HG03039 (cell line): ENCODE measurements around the gene PAOX.
"Not testable (repeated sequence)": the region's sequence is repeated elsewhere in the genome, so short reads cannot be mapped to it uniquely, and the experiment has no call there.

Experiments used
- ATAC-seq: cut with Tn5 transposase; IDR thresholded peaks from one replicate; pipeline ENCODE4 v1.9.1; 2021; ENCODE audit warnings: mild to moderate bottlenecking, moderate library complexity; ENCODE audit not compliant: unreplicated experiment

PAOX gene

DNA sequence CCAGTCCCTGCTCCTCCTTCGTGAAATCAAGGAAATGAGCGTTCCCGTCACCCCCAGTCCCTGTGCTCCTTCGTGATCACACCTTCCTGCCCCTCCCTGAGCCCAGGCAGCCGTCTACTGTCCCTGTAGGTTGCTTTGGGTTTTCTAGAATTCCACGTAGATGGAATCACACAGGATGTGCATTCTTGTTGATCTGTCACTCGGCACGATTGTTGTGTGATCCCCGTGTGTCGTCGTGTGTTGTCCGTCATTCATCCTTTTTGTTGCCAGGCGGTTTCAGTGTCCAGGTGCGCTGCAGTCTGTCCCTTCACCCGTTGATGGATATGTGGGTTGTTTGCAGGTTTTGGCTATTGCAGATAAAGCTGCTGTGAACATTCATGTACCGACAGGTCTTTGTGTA lies 24.3 kb downstream of the PAOX start:
- ATAC-seq, result no peak

DNA sequence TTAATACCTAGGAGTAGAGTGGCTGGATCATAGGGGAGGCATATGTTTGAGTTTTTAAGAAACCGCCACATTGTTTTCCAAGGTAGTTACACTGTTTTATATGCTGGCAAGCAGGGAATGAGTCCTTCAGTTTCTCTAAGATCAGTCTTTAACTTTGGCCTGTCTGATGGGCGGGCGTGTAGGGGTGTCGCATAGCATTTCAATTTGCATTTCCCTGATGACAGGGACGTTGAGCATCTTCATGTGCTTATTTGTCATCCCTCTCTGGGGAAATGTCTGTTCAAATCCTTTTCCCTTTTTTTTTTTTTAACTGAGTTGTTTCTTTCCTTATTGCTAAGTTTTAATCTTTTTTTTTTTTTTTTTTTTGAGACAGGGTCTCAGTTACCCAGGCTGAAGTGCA lies 24.7 kb downstream of the PAOX start:
- ATAC-seq, result no peak

DNA sequence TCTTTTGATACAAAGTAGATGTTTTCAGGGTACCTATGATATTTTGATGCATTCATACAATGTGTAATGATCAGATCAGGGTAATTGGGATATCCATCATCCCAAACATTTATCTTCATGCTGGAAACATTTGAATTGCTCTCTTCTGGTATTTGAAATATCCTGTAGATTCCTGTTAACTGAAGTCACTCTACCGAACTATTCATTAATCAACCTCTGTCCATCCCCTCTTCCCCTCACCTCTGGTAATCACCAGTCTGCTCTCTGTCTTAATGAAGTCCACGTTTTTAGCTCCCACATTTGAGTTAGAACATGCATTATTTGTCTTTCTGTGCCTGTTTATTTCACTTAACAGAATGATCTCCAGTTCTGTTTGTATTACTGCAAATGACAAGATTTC lies 26.2 kb downstream of the PAOX start:
- no peak for ATAC-seq

DNA sequence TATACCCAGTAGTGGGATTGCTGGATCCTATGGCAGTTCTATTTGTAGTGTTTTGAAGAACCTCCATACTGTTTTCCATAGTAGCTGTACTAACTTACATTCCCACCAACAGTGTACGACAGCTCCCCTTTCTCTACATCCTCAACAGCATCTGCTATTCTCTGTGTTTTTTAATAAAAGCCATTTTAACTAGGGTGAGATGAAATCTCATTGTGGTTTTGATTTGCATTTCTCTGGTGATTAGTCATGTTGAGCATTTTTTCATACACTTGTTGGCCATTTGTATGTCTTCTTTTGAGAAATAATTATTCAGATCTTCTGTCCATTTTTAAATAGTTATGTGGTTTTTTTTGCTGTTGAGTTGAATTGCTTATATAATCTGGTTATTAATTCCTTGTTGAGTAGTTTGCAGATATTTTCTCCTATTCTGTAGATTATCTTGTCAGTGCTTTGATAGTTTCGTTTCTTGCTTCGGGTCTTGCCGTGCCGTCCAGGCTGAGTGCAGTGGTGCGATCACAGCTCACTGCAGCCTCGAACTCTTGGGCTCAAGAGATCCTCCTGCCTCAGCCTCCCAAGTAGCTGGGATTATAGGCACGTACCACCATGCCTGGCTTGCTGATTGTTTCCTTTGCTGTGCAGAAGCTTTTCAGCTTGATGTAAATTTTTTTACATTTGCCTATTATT lies 26.9 kb downstream of the PAOX start:
- no peak for ATAC-seq

DNA sequence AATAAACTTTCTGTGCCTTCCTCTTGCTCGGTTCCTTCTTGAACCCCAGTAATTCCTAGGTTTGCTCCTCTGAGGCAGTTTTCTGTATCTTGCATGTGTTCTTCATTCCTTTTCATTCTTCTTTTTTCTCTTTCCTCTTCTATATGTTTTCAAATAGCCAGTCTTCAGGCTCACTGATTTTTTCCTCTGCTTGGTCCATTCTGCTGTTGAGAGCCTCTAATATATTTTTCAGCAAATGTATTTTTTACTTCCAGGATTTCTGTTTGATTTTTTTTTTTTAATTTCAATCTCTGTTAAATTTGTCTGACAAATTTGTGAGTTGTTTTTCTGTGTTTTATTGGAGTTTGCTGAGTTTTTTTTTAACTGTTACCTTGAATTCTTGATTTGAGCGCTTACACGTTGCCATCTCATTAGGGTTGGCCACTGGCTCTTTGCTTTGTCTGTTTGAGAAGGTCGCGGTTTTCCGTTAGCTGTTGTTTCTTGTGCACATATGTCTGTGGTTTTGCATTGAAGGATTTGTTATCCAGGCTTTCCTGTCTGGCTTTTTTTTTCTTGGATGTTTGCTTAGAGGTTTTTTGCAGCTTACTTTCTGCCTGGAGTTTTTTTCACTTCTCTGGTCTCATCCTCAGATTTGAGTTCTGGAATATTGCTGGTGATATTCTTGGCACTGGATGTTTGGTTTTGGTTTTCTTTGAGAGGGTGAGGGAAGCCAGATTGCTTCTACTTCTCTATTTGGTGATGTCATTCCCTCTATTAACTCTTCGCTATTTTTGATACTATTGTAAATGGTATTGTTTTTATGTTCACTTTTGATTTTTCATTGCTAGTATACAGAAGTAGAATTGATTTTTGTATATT lies 32.7 kb downstream of the PAOX start:
- ATAC-seq, result no peak

DNA sequence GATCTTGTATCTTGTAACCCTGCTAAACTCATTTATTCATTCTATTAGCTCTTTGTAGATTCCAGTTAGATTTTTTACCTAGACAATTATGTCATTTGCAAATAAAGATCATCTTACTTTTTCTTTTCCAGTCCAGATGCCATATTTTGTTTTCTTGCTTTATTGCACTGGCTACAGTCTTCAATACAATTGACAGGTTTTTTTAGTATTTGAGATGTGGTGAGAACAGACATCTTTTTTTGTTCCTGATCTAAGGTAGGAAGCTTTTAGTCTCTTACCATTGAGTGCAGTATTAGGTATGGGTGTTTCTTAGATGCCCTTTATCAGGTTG lies 33.3 kb downstream of the PAOX start:
- no peak for ATAC-seq

DNA sequence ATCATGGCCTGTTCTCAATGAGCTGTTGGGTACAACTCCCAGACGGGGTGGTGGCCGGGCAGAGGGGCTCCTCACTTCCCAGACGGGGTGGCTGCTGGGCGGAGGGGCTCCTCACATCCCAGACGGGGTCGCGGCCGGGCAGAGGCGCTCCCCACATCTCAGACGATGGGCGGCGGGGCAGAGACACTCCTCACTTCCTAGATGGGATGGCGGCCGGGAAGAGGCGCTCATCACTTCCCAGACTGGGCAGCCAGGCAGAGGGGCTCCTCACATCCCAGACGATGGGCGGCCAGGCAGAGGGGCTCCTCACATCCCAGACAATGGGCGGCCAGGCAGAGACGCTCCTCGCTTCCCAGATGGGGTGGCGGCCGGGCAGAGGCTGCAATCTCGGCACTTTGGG lies 35.3 kb downstream of the PAOX start:
- not testable (repeated sequence) for ATAC-seq

DNA sequence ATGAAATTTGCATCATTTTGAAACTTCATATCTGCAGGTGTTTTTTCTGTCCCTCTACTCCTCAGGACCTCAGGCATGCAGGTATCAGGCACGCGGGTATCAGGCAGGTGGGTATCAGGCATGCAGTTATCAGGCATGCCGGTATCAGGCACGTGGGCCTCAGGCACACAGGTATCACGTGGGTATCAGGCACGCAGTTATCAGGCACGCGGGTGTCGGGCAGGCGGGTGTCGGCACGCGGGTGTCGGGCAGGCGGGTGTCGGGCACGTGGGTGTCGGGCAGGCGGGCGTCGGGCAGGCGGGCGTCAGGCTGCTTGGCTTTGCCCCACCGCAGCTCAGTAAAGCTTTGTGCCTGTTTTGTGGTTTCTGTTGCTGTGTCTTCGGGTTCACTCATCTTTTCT lies 36.7 kb downstream of the PAOX start:
- ATAC-seq, result no peak

DNA sequence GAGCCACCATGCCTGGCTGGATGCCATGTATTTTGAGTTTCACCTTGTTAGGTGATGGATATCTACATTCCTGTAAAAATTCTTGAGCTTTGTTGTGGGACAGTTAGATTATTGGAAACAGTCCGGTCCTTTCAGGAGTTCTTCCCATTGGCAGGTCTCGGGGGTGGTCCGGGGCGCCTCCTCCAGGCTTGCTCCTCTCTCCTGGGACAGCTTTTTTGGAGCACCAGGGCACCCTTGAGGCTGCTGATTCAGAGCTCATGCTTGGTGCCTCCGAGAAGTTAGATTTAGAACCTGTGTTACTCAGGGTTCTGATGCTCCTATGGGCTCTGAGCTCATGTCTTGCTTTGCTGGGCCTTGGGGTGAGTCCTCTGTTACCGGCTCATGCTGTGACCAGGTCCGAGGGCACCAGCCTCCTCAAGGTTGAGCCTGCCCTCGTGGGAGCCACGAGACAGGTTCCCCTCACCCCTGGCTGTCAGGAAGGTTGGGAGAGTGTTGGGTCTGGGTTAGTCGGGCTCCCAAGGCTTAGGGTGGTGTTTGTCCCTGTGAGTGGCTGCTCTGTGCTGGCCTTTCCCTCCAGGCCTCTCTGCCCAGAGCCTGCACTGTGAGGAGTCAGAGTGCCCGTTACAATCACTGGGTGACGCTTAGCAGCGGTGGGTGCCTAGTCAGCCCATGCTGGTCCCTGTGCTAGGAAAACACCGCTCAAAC lies 39.4 kb downstream of the PAOX start:
- no peak for ATAC-seq

DNA sequence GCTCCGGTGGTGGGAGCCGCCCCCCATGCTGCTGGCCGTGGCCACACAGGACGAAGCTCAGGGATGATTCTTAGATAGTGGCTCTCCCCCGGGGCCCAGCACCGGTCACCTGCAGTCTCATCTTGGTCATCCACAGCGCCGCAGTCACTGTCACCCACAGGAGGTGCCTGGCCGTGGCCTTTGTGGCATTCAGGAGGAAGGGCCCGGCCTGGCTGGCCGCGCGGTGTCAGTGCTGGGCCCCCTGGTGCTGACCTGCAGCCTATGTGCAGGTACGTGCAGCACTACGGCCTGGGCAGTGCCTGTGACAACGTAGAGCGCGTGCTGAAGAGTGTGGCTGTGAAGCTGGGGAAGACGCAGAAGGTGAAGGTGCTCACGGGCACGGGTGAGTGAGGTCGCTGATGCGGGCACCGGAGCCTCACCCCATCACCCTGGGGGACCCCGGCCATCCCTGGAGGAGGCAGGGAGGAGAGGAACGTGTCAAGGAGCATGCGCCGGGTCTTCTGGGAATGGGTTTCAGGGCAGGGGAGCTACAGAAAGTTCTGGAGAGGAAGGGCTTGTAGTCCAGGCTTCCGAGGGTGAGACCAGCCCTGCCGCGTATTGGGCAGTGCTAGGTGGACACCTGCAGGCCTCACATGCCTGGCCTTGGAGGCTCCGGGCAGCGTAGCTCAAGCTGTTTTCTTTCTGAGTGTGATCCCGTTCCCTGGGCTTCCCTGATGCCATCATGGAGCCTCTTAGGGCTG lies 40.3 kb downstream of the PAOX start:
- ATAC-seq, result no peak

DNA sequence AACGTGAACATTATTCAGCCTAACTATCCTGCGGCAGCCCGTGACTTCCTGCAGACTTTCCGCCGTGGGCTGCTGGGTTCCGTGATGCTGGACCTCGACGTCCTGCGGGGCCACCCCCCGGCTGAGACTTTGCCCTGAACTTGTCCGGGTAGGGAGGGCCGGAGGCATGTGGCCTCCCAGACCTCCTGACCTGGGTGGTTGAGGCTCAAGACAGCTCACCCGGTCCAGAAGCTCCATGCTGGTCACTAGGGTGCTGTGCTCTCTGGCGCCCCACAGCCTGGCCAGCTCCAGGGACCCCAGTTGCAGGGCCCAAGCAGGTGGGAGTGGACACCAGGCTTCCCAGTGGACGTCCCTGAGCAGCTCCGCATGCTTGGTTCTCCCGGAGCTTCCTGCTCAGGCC lies 41.0 kb downstream of the PAOX start:
- no peak for ATAC-seq

DNA sequence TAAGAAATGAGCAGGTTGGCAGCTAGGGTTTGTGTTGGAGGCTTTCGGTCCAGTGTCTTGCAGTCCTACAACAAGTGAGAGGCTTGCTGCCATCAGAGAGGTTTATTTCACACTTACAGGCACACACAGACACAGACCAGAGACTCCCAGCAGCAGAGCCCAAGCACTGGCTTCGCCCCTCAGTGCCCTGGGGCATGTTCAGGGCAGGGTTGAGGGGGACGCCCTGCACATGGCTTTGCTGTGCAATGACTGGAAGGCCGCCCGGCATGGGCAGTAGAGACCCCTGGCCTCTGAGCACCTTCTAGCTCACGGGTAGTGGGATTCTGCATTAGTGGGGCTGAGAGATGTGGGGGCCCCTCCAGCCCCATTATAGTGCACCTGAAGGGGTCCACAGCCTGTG lies 41.5 kb downstream of the PAOX start:
- no peak for ATAC-seq

DNA sequence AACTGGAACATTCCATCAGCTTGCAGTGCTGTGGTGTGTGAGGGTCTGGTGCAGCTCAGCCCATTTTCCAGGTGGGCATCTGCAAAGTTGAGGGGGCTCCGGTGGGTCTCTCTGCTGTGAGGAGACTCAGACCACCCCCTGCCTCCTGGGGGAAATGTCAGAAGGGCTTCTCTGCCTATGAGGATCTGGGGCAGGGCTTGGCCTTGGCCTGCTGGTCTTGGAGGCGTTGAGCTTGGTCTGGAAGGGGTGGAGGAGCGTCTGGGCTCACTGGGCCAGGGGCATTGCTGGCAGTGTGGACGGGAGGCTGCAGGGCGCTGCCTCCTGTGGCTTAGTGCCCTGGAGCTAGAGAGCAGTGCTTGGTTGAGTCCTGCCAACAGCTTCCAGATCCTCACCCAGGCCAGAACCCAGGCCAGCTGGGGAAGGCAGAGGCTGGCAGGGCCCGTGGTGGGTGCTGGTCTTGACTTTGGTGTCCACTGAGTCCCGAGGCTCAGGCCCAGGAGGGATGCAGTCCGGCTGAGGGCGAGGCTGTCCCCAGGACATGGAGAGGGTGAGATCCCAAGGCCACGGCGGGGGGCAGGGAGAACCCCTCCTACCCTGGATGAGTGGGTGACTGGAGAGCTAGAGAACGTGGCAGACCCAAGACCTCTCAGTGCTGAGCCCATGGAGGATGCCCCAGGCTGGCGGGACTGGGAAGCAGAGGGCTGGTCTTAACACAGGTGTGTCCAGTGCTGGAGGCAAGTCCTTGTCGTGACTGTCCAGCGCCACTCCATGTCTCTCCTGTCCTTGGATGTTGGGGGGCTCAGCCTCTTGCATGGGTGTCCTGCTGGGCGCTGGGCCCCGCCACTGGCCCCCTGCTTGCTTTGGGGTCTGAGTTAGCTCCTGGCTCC lies 42.5 kb downstream of the PAOX start:
- ATAC-seq, result no peak

DNA sequence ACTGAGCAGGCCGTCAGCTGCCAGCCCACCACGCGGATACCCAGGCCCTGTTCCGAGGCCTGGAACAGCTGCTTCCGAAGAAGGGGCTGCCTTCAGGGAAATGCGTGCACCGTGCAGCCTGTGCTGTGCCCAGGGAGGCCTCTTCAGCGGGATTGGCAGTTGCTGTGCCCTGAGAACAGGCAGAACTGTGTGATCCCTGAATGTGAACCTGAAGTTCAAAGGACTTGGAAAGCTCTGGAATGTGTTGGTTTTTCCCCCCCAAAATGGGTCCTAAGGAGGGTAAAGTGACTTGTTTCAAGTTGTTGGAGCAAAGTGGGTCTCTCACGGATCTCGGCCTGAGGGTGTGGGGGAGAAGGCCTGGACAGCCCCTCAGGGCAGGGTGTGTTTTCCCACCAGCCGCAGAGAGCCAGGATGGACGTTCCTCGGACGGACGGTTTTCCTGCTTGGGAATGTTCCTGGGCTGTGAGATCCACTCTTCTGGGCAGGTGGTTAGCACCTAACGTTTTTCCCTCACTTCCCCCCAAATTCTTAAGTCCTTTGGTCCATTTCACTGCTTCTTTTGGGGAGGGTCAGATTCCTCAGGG lies 43.3 kb downstream of the PAOX start:
- ATAC-seq, result no peak

DNA sequence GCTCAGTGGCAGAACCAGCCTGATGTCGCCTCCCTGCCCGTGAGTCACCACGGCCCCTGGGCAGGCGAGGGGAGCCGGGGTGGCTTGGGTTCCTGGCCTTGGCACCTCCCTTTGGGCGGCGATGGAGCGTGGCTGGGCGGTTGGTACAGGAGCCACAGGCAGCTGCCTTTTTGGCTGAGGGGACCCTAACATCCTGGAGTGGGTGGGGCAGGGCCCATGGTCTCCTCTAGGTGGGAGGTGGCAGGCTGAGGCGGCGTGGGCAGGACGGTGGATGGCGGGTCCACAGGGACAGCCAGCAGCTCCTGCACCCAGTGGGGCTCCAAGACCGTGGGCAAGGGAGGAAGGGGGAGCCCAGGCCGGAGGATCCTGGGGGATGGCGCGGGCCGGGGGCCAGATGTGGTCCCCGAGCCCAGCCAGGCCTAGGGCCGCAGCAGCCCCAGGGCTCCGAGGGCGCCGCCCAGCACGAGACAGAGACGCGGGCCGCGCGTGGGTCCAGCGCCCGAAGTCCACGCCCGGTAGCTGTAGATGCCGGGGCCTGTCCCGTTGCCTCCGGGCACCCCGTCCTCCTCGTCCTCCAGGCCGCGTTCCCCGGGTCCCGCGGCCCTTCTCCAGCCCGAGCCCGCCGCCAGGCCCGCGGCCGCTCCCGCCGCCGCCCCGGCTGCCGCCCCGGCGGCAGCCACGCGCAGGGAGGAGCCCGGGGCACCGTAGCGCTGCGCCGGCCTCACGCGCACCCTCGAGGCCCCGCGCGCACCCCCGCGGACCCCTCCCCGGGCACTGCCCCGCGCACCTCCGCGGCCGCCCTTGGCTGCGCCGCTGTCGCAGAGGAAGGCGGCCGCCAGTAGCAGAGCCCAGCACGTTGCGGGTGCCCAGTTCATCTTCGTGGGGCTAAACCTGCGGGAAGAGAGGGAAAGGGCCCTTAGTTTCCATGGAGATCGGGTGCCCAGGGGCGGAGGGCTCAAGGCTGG lies 44.0 kb downstream of the PAOX start:
- ATAC-seq, result no peak

DNA sequence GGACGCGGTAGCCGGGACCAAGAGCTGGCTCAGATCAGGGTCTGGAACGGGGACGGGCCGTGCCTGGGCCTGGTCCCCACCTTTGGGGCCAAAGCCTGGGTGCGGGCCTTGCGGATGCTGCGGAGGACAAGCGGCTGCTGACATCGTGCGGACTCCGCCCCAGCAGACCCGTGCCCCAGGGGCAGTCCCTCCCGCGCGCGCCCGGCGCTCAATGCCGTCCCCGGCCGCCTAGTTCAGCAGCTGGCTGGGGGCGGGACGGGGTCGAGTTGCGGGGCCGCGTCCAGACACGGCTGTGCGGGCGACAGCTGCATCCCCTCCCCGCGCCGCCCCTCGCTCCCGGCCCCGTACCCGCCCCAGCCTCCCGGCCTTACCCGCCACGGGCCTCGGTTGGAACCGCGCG lies 45.0 kb downstream of the PAOX start:
- not testable (repeated sequence) for ATAC-seq

DNA sequence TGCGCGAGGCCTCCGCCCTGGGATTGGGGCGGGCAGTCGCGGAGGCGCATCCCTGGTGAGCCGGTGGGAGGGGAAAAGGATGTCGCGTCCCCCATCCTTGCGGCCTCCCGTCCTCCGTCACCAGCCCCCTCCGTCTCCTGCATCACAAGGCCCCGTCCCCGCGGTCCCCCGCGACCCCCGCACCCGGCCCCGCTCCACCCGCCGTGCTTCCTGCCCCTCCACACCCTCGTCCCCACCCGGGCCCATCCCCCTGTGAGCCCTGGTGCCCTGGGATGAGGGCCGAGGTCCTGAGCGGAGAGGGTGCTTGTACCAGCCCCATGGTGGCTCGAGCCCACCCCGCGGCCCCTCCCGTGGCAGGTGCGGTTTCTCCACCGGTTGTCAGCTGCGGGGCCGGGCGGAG lies 45.5 kb downstream of the PAOX start, which contains the start of gene SPRN:
SPRN (minus strand) TSS at position 25 of the 400 bp plus-strand sequence. CDS start 944 bp downstream, outside the sequence.
- ATAC-seq, result not testable (repeated sequence)

DNA sequence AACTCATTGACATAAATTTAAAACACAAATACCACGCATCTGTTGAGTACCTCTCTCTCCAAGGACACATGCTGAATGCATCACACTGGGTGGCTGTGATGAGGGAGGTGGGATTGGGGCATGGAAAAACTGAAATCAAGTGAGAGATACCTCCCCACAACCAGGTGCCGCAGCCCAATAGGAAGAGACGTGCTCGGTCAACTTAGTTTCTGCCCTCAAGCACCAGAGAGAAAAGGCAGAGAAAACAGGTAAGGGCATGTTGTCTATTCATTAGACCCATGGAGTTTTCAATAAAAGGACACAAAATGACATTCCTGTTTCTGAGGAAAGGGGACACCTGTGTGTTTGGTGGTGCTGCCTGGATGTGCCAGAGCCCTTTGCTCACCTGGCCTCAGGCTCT lies 50.5 kb downstream of the PAOX start:
- not testable (repeated sequence) for ATAC-seq
